ENCODE results near the gene APOBEC2. TPM values are rescaled to one million over a fixed set of nuclear protein-coding genes. Genes with fewer than 3 reads are reported as not detected.

The APOBEC2 gene
- total and polyA plus RNA-seq, 2 of the 13 experiments (the other 11 are each of a cell fraction or from before 2014, with no cell fraction given) = 0.09 TPM; not detected in 1

DNA sequence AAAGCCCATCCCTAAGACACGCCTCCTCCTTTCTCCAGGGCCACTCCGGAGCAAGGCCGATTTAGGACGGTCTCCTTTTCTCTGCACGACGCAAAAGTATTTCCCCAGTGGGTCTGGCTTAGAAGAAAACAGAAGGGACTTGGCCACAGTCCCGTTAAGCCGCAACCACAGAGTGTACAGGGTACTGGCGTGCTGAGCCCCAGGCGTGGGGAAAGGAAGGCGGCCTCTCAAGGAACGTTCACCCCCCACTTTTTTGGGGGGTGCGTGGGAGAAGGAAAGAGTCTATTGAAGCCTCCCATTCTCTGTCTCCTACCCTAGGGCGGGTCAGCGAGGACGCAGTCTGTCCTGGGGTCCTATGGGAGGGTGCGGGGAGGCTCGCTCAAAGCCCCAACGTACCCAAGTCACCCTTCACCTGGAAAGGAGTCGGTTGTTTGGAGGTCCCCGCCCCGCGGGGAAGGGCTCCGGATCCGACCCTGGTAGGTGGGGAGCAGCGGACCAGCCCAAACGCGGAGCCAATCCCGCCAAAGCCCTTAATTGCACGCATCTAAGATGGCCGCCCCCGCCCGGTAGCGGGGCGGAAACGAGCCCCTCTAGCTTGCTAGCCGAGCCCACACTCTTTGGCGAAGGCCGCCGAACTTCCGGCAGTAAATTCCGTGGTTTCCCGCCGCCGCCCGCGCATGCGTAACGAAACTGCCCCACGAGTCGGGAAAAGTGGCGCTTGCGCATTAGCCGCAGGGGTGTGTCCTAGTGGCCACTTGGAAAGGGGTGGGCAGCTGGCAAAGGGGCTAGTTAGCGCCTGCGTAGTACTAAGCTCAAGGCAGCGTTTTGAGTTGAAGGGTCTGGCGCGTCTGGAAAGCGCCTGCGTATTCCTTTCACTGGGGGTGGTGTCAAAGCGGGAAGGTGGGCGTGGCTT lies 19.2 kb downstream of the APOBEC2 start, which contains the start of gene OARD1 (continued):
- TF ChIP-seq, protein P1, sequence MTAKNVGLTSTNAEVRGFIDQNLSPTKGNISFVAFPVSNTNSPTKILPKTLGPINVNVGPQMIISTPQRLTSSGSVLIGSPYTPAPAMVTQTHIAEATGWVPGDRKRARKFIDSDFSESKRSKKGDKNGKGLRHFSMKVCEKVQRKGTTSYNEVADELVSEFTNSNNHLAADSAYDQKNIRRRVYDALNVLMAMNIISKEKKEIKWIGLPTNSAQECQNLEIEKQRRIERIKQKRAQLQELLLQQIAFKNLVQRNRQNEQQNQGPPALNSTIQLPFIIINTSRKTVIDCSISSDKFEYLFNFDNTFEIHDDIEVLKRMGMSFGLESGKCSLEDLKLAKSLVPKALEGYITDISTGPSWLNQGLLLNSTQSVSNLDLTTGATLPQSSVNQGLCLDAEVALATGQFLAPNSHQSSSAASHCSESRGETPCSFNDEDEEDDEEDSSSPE (CRISPR knock-in tag; IDR thresholded peaks at IDR 0.05) = peak; percentile 98
- TF ChIP-seq PITX1 (CRISPR knock-in tag; IDR thresholded peaks at IDR 0.05) (peak; percentile 81), FOXA1 (IDR thresholded peaks at IDR 0.05) (no peak), FOXA1 (CRISPR knock-in tag; IDR thresholded peaks at IDR 0.05) (no peak; the same call in 1 of the 2 replicates), CBFB (CRISPR knock-in tag; IDR thresholded peaks at IDR 0.05) (peak; percentile 48; the same call in 1 of the 2 replicates), RNF2 (conservative IDR thresholded peaks at IDR 0.05; ENCODE audit: low read depth) (no peak), EZH2 (conservative IDR thresholded peaks at IDR 0.05; ENCODE audit: low read depth, low read length) (no peak), DNMT3B (CRISPR knock-in tag; conservative IDR thresholded peaks at IDR 0.05) (peak; percentile 18; the same call in 1 of the 2 replicates), ZNF367 (CRISPR knock-in tag; IDR thresholded peaks at IDR 0.05; ENCODE audit: borderline replicate concordance) (peak; percentile 60; the same call in 1 of the 2 replicates), ZNF550 (CRISPR knock-in tag; IDR thresholded peaks at IDR 0.05; ENCODE audit: borderline replicate concordance) (no peak), JUNB (CRISPR knock-in tag; IDR thresholded peaks at IDR 0.05; ENCODE audit: borderline replicate concordance) (no peak), ZNF747 (CRISPR knock-in tag; IDR thresholded peaks at IDR 0.05; ENCODE audit: borderline replicate concordance) (peak; percentile 52; the same call in 1 of the 2 replicates), POLR2A (IDR thresholded peaks at IDR 0.05; ENCODE audit: insufficient read depth in 1 of 2, low read depth in 2 of 2, low read length in 2 of 2) (peak; percentile 70 to 78), ZNF513 (CRISPR knock-in tag; conservative IDR thresholded peaks at IDR 0.05) (no peak), ARNTL (CRISPR knock-in tag; IDR thresholded peaks at IDR 0.05) (0 out of 2 replicates have a peak, but pooled peaks have one; percentile 43), BRF2 (CRISPR knock-in tag; IDR thresholded peaks at IDR 0.05) (no peak), ZNF720 (CRISPR knock-in tag; IDR thresholded peaks at IDR 0.05) (no peak), PLRG1 (conservative IDR thresholded peaks at IDR 0.05) (no peak), ZNF34 (CRISPR knock-in tag; IDR thresholded peaks at IDR 0.05; ENCODE audit: borderline replicate concordance) (no peak; the same call in 1 of the 2 replicates), ZNF101 (CRISPR knock-in tag; IDR thresholded peaks at IDR 0.05; ENCODE audit: borderline replicate concordance, low read depth) (no peak), RAD21 (CRISPR knock-in tag; IDR thresholded peaks at IDR 0.05) (peak; percentile 31; the same call in 1 of the 2 replicates), NCOR1 (IDR thresholded peaks at IDR 0.05; ENCODE audit: borderline replicate concordance, low read length) (peak; percentile 54; the same call in 1 of the 2 replicates)
- TF ChIP-seq, protein P2, sequence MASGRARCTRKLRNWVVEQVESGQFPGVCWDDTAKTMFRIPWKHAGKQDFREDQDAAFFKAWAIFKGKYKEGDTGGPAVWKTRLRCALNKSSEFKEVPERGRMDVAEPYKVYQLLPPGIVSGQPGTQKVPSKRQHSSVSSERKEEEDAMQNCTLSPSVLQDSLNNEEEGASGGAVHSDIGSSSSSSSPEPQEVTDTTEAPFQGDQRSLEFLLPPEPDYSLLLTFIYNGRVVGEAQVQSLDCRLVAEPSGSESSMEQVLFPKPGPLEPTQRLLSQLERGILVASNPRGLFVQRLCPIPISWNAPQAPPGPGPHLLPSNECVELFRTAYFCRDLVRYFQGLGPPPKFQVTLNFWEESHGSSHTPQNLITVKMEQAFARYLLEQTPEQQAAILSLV (CRISPR knock-in tag; IDR thresholded peaks at IDR 0.05; ENCODE audit: borderline replicate concordance) = peak; percentile 93; the same call in 1 of the 2 replicates
- TF ChIP-seq, protein P3, sequence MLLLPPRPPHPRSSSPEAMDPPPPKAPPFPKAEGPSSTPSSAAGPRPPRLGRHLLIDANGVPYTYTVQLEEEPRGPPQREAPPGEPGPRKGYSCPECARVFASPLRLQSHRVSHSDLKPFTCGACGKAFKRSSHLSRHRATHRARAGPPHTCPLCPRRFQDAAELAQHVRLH (CRISPR knock-in tag; IDR thresholded peaks at IDR 0.05; ENCODE audit: borderline replicate concordance, low read depth) = peak; percentile 83
- TF ChIP-seq, protein P4, sequence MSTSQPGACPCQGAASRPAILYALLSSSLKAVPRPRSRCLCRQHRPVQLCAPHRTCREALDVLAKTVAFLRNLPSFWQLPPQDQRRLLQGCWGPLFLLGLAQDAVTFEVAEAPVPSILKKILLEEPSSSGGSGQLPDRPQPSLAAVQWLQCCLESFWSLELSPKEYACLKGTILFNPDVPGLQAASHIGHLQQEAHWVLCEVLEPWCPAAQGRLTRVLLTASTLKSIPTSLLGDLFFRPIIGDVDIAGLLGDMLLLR (CRISPR knock-in tag; IDR thresholded peaks at IDR 0.05) = no peak; the same call in none of the 2 replicates
